HUES48 (cell line): Measurements from ENCODE around the gene SNTG2.
A peak's percentile ranks its signal among the peaks of the same experiment; 100 is the strongest.

ENCODE experiments used
- H3K27ac ChIP-seq: one replicate; pipeline ENCODE4 v1.7.0; 2013; ENCODE audit warnings: low read depth, low read length, inconsistent platforms
- H3K27me3 ChIP-seq: 2 replicates; pipeline ENCODE4 v1.6.1; 2013; ENCODE audit warnings: mild to moderate bottlenecking, low read length; ENCODE audit not compliant: control insufficient read depth, insufficient read depth
- H3K36me3 ChIP-seq: 2 replicates; pipeline ENCODE4 v1.6.1; 2013; ENCODE audit warnings: low read length; ENCODE audit not compliant: control insufficient read depth, insufficient read depth
- H3K4me1 ChIP-seq: 2 replicates; pipeline ENCODE4 v1.6.1; 2013; ENCODE audit warnings: mild to moderate bottlenecking, low read length; ENCODE audit not compliant: control insufficient read depth, insufficient read depth
- H3K4me3 ChIP-seq: 2 replicates; pipeline ENCODE4 v1.5.1; 2013; ENCODE audit warnings: mild to moderate bottlenecking, low read depth, low read length
- H3K9ac ChIP-seq: 2 replicates; pipeline ENCODE4 v1.6.1; 2013; ENCODE audit warnings: mild to moderate bottlenecking, low read depth, low read length, moderate library complexity
- H3K9me3 ChIP-seq: 2 replicates; pipeline ENCODE4 v1.6.1; 2013; ENCODE audit warnings: low read length; ENCODE audit not compliant: control insufficient read depth, insufficient read depth

The SNTG2 gene

DNA sequence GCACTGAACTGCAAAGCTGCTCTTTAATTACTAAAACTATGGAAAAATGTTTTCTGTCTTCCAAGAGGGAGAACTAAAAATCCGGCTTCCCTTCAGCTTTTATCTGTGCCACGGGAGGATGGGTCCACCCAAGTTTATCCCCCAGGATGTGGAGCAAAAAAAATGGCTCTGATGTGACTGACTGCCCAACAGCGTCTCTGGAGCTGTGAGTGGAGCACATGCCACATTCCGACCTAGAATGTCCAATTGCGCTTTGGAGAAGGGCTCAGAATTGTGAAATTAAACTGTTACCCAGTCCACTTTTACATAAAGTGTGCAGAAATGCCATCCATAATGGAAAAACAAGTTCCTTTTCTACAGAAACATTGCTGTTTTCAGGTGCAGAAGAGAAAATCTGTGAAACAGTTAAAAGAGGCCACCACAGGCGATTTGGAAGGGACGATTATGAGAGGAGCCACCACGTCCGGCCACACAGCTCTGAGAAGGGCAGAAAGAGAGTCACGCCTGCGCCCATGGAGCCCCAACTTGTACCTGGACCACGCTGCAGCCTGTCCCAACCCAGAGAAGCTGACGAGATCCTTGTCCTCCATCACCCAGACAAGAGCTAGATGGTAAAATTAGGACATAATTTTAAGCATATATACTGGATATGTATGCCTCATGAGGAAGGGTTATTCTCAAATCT, 362.7 kb downstream of the SNTG2 start:
- Histone ChIP-seq H3K9ac (no peak overlapping the region), H3K4me3 (no peak overlapping the region), H3K9me3 (no peaks in the 10 kb centered on the region), H3K27me3 (no peaks in the 10 kb centered on the region), H3K27ac (no peak overlapping the region), H3K4me1 (peaks cover 10% of the 10 kb centered on the region), H3K36me3 (no peaks in the 10 kb centered on the region)

DNA sequence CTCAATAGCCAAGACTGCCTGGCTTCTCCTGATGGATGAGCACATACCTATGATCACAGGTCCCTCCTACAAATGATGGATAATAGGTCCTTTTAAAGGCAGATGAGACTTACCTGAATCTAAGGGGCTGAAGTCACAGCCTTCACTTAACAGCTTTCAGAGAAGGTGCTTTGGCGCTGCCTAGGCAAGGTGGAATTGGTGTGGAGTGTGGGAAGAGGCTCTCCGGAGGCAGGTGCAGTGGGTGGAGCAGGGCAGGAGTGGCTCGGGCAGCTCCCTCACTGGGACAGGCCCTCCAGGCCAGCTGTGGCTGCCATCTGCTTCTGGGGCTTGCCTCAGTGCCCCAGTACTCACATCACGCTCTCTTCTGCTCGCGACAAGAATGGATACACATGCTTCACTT, 363.6 kb downstream of the SNTG2 start:
- Histone ChIP-seq H3K9me3 (no peaks in the 10 kb centered on the region), H3K27me3 (no peaks in the 10 kb centered on the region), H3K27ac (no peak overlapping the region), H3K4me3 (no peak overlapping the region), H3K36me3 (no peaks in the 10 kb centered on the region), H3K4me1 (peaks cover 9% of the 10 kb centered on the region), H3K9ac (no peak overlapping the region)

DNA sequence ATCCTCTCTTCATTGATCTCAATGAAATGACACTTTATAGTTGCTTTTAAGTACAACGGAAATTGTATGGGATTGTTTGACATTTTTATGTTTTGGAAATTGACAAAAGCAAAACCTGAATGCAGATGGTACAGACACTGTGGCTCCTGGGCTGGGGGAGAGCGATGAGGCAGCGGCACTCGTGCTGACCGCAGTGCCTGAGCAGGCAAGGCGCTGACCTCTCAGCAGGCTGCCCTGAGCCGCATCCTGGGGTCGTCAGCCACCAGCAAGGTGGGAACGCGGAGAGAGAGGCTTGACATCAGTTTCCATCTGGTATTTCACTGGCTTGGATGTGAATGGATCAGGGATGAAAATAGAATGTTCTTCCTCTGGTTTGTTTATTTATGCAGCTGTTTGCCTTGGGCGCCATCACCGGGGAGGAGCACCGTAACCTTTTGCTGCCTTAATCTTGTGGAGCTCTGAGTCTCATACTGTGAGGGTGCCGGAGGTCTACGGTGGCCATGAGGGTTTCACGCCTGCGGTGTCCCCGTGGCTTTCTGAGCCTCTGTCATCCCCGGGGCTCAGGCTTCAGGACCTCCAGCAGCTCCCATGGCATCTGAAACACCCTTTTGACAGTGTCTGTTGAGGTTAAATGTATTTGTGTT, 367.8 kb downstream of the SNTG2 start:
- Histone ChIP-seq H3K9me3 (no peaks in the 10 kb centered on the region), H3K27ac (no peak overlapping the region), H3K9ac (no peak overlapping the region), H3K4me1 (no peaks in the 10 kb centered on the region), H3K27me3 (no peaks in the 10 kb centered on the region), H3K4me3 (no peak overlapping the region), H3K36me3 (no peaks in the 10 kb centered on the region)

DNA sequence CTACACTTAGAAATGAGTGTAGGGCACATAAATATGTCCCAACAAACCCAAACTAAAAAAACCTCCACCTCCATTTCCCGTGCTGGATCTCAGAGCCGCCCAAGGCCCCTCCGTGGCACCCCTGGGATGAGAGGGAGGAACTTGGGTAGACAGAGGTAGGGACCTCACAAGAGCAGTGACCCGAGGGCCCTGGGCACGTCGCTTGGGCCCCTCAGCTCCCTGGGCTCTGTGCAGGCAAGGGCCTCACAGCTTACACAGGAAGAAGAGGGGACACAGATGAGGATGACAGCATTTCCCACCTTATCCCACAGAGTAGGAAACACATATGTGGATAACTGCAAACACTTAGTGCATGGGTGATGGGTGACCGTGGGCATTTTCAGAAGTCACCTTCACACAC, 368.7 kb downstream of the SNTG2 start:
- Histone ChIP-seq H3K27me3 (no peaks in the 10 kb centered on the region), H3K4me1 (no peaks in the 10 kb centered on the region), H3K9ac (no peak overlapping the region), H3K9me3 (no peaks in the 10 kb centered on the region), H3K27ac (no peak overlapping the region), H3K36me3 (no peaks in the 10 kb centered on the region), H3K4me3 (no peak overlapping the region)

DNA sequence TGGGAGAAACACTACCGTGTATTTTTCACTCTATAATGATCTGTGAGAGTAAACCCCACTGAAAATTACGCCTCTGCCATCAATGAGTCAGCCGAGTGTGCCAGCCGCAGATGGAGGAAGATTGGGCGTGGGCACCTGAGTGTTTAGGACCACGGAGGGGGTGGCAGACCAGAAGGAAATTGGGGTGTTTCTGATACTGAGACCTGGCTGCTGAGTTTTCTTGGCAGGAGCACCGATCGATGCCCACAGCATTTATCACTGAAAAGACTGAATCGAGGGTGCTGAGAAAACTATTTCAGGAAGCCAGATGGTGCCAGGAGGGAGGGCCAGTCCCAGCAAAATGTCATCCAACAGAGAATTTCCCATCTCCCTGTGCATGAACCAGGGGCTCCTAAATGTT, 370.7 kb downstream of the SNTG2 start:
- Histone ChIP-seq H3K4me1 (no peaks in the 10 kb centered on the region), H3K27me3 (no peaks in the 10 kb centered on the region), H3K36me3 (no peaks in the 10 kb centered on the region), H3K9me3 (no peaks in the 10 kb centered on the region), H3K27ac (no peak overlapping the region), H3K9ac (no peak overlapping the region), H3K4me3 (no peak overlapping the region)

DNA sequence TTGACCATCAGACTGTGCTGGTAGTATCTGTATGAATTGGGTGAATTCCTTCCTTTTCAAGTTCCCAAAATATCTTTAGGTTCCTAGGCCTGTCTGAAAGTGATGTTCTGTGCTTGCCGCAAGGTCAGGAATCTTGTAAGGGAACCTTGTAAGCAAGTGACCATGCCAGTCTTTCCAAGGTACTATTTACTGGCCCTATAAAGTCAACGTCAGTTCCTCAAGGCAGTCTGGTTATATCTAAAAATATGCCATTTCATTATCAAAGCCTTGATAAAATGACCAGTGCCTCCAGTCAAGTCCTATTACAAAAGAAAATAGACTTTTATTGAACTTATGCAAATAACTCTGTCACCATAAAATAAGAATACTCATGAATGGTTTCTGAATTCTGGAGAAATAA, 374.2 kb downstream of the SNTG2 start:
- H3K36me3 ChIP-seq: no peaks in the 10 kb centered on the region
- no peak overlapping the region for H3K9ac ChIP-seq
- no peaks in the 10 kb centered on the region for H3K4me1 ChIP-seq
- H3K27me3 ChIP-seq: no peaks in the 10 kb centered on the region
- H3K9me3 ChIP-seq: no peaks in the 10 kb centered on the region
- no peak overlapping the region for H3K4me3 ChIP-seq
- H3K27ac ChIP-seq: no peak overlapping the region

DNA sequence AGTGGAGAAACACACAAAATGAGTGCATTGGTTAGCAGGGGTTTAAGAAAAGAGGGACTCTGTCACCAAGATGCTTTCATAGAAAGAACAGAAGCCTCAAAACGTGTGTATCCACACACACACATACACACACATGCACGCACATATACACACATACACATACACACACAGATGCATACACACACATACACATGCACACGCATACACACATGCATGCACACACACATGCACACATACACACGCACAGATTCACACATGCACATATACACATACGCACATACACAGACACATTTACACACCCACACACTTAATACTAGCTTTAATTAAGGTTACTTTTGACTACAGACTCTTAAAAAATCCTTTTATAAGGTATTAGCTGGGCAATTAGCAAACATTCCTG, 378.0 kb downstream of the SNTG2 start:
- Histone ChIP-seq H3K36me3 (no peaks in the 10 kb centered on the region), H3K4me1 (no peaks in the 10 kb centered on the region)

DNA sequence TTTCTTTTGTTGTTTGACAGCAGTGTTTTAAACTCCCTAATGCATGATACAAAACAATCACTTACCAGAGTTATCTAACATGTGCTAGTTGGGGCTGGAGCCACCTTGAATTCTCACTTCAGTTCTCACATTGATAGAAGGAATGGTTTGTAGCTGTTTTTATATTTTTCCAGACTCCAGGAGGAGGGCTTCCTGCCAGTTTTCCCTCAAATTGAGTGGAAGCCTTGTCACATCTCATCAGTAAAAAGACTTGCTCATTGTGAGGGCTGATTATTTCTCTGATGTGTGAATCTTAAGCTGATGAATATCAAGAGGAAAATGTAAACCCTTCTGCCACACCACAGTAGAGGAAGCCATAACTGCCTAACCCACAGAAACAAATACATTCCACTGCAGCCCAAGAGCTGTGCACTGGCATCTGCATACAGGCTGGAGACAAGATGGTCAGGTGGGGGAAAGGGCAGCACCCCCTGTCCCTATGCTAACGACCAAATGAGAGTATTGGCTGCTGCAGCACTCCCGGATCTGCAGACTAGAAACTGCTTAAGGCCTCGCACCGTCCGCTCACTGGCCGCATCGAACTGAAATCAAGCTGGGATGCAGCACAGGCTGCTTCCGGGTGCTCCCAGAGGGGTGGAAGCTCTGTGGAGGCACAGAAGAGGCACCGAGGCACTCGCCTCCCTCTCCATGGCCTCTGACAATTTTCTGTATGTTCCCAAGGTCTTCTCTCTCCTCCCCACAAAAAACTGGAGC, 388.9 kb downstream of the SNTG2 start:
- no peaks in the 10 kb centered on the region for H3K36me3 ChIP-seq
- H3K9ac ChIP-seq: no peak overlapping the region
- no peak overlapping the region for H3K4me3 ChIP-seq
- H3K4me1 ChIP-seq: peaks cover 16% of the 10 kb centered on the region
- H3K9me3 ChIP-seq: no peaks in the 10 kb centered on the region
- no peaks in the 10 kb centered on the region for H3K27me3 ChIP-seq
- no peak overlapping the region for H3K27ac ChIP-seq

More for the DNA sequence above, 378.0 kb downstream of the SNTG2 start:
- Histone ChIP-seq H3K9me3 (no peaks in the 10 kb centered on the region), H3K27ac (no peak overlapping the region), H3K27me3 (no peaks in the 10 kb centered on the region), H3K4me3 (no peak overlapping the region), H3K9ac (no peak overlapping the region)

DNA sequence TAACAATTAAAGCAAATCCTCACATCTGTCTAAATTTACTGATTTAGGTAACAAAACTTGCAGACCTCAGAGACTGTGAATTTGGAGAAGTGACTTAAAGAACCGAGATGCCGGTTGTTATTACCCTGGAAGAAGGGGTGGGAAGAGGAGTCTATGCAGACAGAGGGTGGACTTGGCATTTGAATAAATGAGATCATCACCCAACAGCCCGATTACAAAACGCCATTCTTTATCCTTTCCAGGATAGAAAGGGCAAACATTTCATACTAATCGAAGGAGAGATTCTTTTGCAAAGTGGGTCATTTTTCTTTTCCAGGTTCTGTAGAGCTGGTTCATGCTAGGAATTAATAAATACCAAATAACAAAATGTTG, 389.5 kb downstream of the SNTG2 start:
- Histone ChIP-seq H3K27ac (no peak overlapping the region), H3K36me3 (no peaks in the 10 kb centered on the region), H3K9me3 (no peaks in the 10 kb centered on the region), H3K4me1 (peaks cover 16% of the 10 kb centered on the region), H3K27me3 (no peaks in the 10 kb centered on the region), H3K4me3 (no peak overlapping the region), H3K9ac (no peak overlapping the region)

DNA sequence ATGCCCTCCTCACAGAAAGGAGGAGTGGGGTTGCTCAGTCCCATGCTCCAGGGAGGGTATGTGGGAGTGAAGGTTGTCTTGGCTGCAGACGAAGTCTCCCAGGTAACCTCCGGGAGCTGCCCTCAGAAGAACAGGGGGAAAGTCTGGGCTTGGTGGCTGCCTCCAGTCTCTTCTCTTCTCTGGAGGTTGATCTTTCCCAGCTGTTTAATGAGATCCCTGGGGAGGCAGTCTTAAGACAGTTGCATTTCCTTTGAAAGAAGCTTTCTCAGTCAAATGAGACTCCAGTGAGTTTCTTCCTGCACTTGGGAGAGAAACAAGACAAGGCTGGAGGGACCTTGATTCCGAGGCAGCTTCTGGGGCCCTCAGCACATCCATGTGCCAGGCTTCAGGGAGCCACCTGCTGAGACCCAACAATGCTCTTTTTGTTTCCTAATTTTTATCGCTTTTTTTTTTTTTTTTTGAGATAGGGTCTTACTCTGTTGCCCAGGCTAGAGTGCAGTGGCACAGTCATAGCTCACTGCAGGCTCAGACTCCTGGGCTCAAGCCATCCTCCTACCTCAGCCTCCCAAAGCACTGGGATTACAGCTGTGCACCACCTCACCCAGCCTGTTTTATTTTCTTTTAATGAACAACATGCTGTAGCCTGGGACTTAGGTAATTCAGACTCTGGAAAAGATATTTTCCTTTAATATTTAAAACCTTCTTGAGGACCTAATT, 390.9 kb downstream of the SNTG2 start:
- Histone ChIP-seq H3K27ac (peak overlapping the region; percentile 31), H3K4me3 (no peak overlapping the region), H3K9ac (no peak overlapping the region), H3K4me1 (peaks cover 16% of the 10 kb centered on the region), H3K27me3 (no peaks in the 10 kb centered on the region), H3K36me3 (no peaks in the 10 kb centered on the region), H3K9me3 (no peaks in the 10 kb centered on the region)

DNA sequence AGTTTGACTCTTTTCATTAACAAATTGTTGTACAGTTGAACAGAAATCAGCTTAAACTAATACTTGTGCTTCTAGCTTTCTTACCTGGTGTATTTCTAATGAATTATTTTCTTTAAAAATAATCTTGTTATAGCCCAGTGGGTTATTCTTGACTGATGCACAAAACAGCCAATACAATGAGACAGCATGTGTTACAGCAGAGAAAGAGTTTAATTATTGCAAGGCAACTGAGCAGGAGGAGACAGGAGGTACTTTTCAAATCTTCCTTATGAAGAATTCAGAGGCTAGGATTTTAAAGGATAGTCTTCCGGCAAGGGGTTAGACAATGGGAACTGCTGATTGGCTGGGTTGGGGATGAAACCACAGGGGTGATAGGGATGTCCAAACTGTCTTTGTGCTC, 398.1 kb downstream of the SNTG2 start:
- no peak overlapping the region for H3K9ac ChIP-seq
- H3K27ac ChIP-seq: no peak overlapping the region
- no peaks in the 10 kb centered on the region; the same call in 1 of the 2 replicates for H3K4me1 ChIP-seq
- no peak overlapping the region for H3K4me3 ChIP-seq
- no peaks in the 10 kb centered on the region for H3K36me3 ChIP-seq
- no peaks in the 10 kb centered on the region for H3K27me3 ChIP-seq
- peaks cover 2% of the 10 kb centered on the region; the same call in 1 of the 2 replicates for H3K9me3 ChIP-seq
